Fibroblast of upper back skin (primary cell): ENCODE measurements around the gene TMEM247.

Experiments
- DNase-seq: peaks from one replicate; pipeline ENCODE4 v3.0.0-alpha.2; 2013

The TMEM247 gene

GRCh38 chr2:46479265-46479664 is at the start of gene TMEM247:
Gene TMEM247, plus strand, starts transcription at chr2:46479565.
- DNase-seq: no peak

GRCh38 chr2:46430413-46430812 is 49.0 kb upstream of the TMEM247 start:
- DNase-seq: no peak

GRCh38 chr2:46430992-46431391 is 48.4 kb upstream of the TMEM247 start:
- no peak for DNase-seq

GRCh38 chr2:46431481-46432235 is 47.7 kb upstream of the TMEM247 start:
- DNase-seq: peak; percentile 29

- peak; percentile 46 for DNase-seq
These were observed 44.5 kb upstream of the TMEM247 start for GRCh38 chr2:46434851-46435273.

- DNase-seq: no peak
These were observed 44.0 kb upstream of the TMEM247 start for GRCh38 chr2:46435353-46435752.

GRCh38 chr2:46435796-46436360 is 43.5 kb upstream of the TMEM247 start:
- DNase-seq: peak; percentile 27

- DNase-seq: no peak
These were observed 42.6 kb upstream of the TMEM247 start for GRCh38 chr2:46436800-46437199.

- DNase-seq: no peak
These were observed 41.3 kb upstream of the TMEM247 start for GRCh38 chr2:46438102-46438501.

GRCh38 chr2:46438794-46439193 is 40.6 kb upstream of the TMEM247 start:
- DNase-seq: no peak

- no peak for DNase-seq
These were observed 39.8 kb upstream of the TMEM247 start for GRCh38 chr2:46439582-46439981.

- DNase-seq: no peak
These were observed 37.3 kb upstream of the TMEM247 start for GRCh38 chr2:46441838-46442712.

GRCh38 chr2:46444732-46445131 is 34.6 kb upstream of the TMEM247 start:
- DNase-seq: no peak

- peak; percentile 60 for DNase-seq
These were observed 33.8 kb upstream of the TMEM247 start for GRCh38 chr2:46445556-46445955.

- DNase-seq: no peak
These were observed 32.3 kb upstream of the TMEM247 start for GRCh38 chr2:46446871-46447568.

- no peak for DNase-seq
These were observed 31.7 kb upstream of the TMEM247 start for GRCh38 chr2:46447649-46448048.

GRCh38 chr2:46448111-46448510 is 31.3 kb upstream of the TMEM247 start:
- DNase-seq: no peak

GRCh38 chr2:46448641-46449040 is 30.7 kb upstream of the TMEM247 start:
- peak; percentile 39 for DNase-seq

- DNase-seq: no peak
These were observed 29.7 kb upstream of the TMEM247 start for GRCh38 chr2:46449700-46450099.

GRCh38 chr2:46451131-46451711 is 28.1 kb upstream of the TMEM247 start:
- DNase-seq: no peak

- no peak for DNase-seq
These were observed 22.6 kb upstream of the TMEM247 start for GRCh38 chr2:46456789-46457188.

GRCh38 chr2:46458763-46459500 is 20.4 kb upstream of the TMEM247 start:
- DNase-seq: no peak
